Measurements from ENCODE around the gene CAMK2D.

Gene CAMK2D

GRCh38 chr4:113677325-113677724 is 84.2 kb downstream of the CAMK2D start:
- DNase-seq = no peak

GRCh38 chr4:113675731-113676697 is 85.5 kb downstream of the CAMK2D start:
- DNase-seq = no peak

GRCh38 chr4:113674733-113675132 is 86.8 kb downstream of the CAMK2D start:
- no peak for DNase-seq

GRCh38 chr4:113674251-113674650 is 87.3 kb downstream of the CAMK2D start:
- DNase-seq = no peak

- no peak for DNase-seq
Observed at GRCh38 chr4:113673450-113673849, 88.1 kb downstream of the CAMK2D start.

- no peak for DNase-seq
Observed at GRCh38 chr4:113666386-113667114, 95.0 kb downstream of the CAMK2D start.

GRCh38 chr4:113665036-113665435 is 96.5 kb downstream of the CAMK2D start:
- no peak for DNase-seq

- no peak for DNase-seq
Observed at GRCh38 chr4:113662581-113662980, 99.0 kb downstream of the CAMK2D start.

- DNase-seq = no peak
Observed at GRCh38 chr4:113659127-113659526, 102.4 kb downstream of the CAMK2D start.

GRCh38 chr4:113657586-113658233 is 103.8 kb downstream of the CAMK2D start:
- DNase-seq = no peak

GRCh38 chr4:113653871-113654270 is 107.7 kb downstream of the CAMK2D start:
- DNase-seq = no peak

GRCh38 chr4:113646442-113646822 is 115.1 kb downstream of the CAMK2D start:
- no peak for DNase-seq

- DNase-seq = no peak
Observed at GRCh38 chr4:113645771-113646441, 115.6 kb downstream of the CAMK2D start.

- DNase-seq = no peak
Observed at GRCh38 chr4:113645288-113645687, 116.2 kb downstream of the CAMK2D start.

GRCh38 chr4:113644398-113644797 is 117.1 kb downstream of the CAMK2D start:
- no peak for DNase-seq

- DNase-seq = no peak
Observed at GRCh38 chr4:113643505-113643904, 118.0 kb downstream of the CAMK2D start.

GRCh38 chr4:113641025-113641431 is 120.5 kb downstream of the CAMK2D start:
- DNase-seq = peak; percentile 7

GRCh38 chr4:113639326-113639725 is 122.2 kb downstream of the CAMK2D start:
- DNase-seq = no peak

- DNase-seq = no peak
Observed at GRCh38 chr4:113638562-113638832, 123.0 kb downstream of the CAMK2D start.

GRCh38 chr4:113637823-113638561 is 123.5 kb downstream of the CAMK2D start:
- DNase-seq = no peak

- DNase-seq = no peak
Observed at GRCh38 chr4:113637363-113637762, 124.2 kb downstream of the CAMK2D start.

GRCh38 chr4:113636877-113637276 is 124.7 kb downstream of the CAMK2D start:
- DNase-seq = no peak
